Endothelial cell of umbilical vein (primary cell): Measurements from ENCODE around the gene WDR27. TPM values are rescaled to one million over a fixed set of nuclear protein-coding genes. Genes with fewer than 3 reads are reported as not detected.

Experiments used
- BruUV-seq: library from RNA; stranded (reverse); fragments of 400-500 nt; replicated peaks from 2 replicates; lab custom pipeline; 2021; lab: Mats Ljungman, UMichigan
- CTCF ChIA-PET: fragments of 300-600, 350-600 bp; sonication (Branson Sonifier 250); formaldehyde crosslinking; loops from one replicate; lab custom pipeline; 2021; ENCODE audit warnings: antibody characterized with exemption, inconsistent platforms; lab: Charles Lee
- POLR2A ChIA-PET: fragments of 300-600, 350-600 bp; sonication (Branson Sonifier 250); formaldehyde crosslinking; loops from one replicate; lab custom pipeline; 2021; ENCODE audit warnings: antibody characterized with exemption, inconsistent platforms; lab: Charles Lee
- DNase-seq: peaks from one replicate; pipeline ENCODE4 v3.0.0-alpha.2; 2011; ENCODE audit warnings: low read depth, low spot score
- FAIRE-seq: peaks from 2 replicates; lab custom pipeline; 2011; peaks lifted over from hg19 to GRCh38; lab: Jason Lieb, UNC
- H2AFZ ChIP-seq: 2 replicates; pipeline ENCODE4 v1.6.0; 2012; ENCODE audit warnings: low read depth, low read length, control low read depth, inconsistent platforms
- H3K27ac ChIP-seq: 2 replicates; pipeline ENCODE4 v1.5.1; 2011; ENCODE audit warnings: low read depth, mild to moderate bottlenecking, control low read depth, low read length, moderate library complexity; ENCODE audit not compliant: insufficient read depth
- H3K27me3 ChIP-seq, 2 experiments: 2 replicates each; pipeline versions ENCODE4 v1.6.0 to v1.6.1; 2011; ENCODE audit warnings: low read length in 2 of 2, mixed read lengths in 1 of 2; ENCODE audit not compliant: control insufficient read depth in 2 of 2, insufficient read depth in 2 of 2
- H3K36me3 ChIP-seq, 2 experiments: 2 replicates in 1 of 2; 3 replicates in 1 of 2; pipeline ENCODE4 v1.5.1; 2011; ENCODE audit warnings: low read length in 2 of 2, mild to moderate bottlenecking in 1 of 2, moderate library complexity in 1 of 2; ENCODE audit not compliant: control insufficient read depth in 2 of 2, insufficient read depth in 2 of 2; ENCODE audit errors: extremely low read depth in 1 of 2
- H3K4me1 ChIP-seq: 3 replicates; pipeline ENCODE4 v1.5.1; 2011; ENCODE audit warnings: mild to moderate bottlenecking, low read length; ENCODE audit not compliant: control insufficient read depth, insufficient read depth; ENCODE audit errors: extremely low read depth
- H3K4me2 ChIP-seq: 2 replicates; pipeline ENCODE4 v1.6.1; 2011; ENCODE audit warnings: low read length, control low read depth, mixed read lengths; ENCODE audit not compliant: insufficient read depth
- H3K4me3 ChIP-seq, 3 experiments: fragments of 200-600 bp in 1 of 3; sonication (generic), shearing (Covaris generic) in 1 of 3; replicated peaks in 1 of 3; 2 replicates each; pipeline ENCODE4 v1.5.1; 2011 to 2016; ENCODE audit warnings: control low read depth in 3 of 3, low read length in 3 of 3, mild to moderate bottlenecking in 2 of 3, inconsistent platforms in 1 of 3, low read depth in 1 of 3, moderate library complexity in 1 of 3; ENCODE audit not compliant: insufficient read depth in 1 of 3
- H3K79me2 ChIP-seq: 2 replicates; pipeline ENCODE4 v1.6.0; 2012; ENCODE audit warnings: low read length, inconsistent platforms; ENCODE audit not compliant: control insufficient read depth, insufficient read depth
- H3K9ac ChIP-seq: replicated peaks from 2 replicates; pipeline ENCODE3; 2011; ENCODE audit warnings: low read length, control low read depth; ENCODE audit not compliant: insufficient read depth; ENCODE audit errors: extremely low read depth
- H3K9me1 ChIP-seq: replicated peaks from 3 replicates; pipeline ENCODE4 v1.6.0; 2011; ENCODE audit warnings: mild to moderate bottlenecking, low read length; ENCODE audit not compliant: control insufficient read depth, insufficient read depth; ENCODE audit errors: extremely low read depth
- H3K9me3 ChIP-seq: replicated peaks from 2 replicates; pipeline ENCODE4 v1.5.1; 2012; ENCODE audit warnings: low read length, inconsistent platforms; ENCODE audit not compliant: control insufficient read depth, insufficient read depth
- H4K20me1 ChIP-seq: replicated peaks from 2 replicates; pipeline ENCODE3; 2011; ENCODE audit warnings: mild to moderate bottlenecking, low read length; ENCODE audit not compliant: control insufficient read depth, insufficient read depth; ENCODE audit errors: extremely low read depth
- CTCF ChIP-seq, 2 donors: IDR thresholded peaks; 1 replicate in 1 of 2; 2 replicates in 1 of 2; pipeline ENCODE4 v1.5.1; 2011; ENCODE audit warnings: low read length in 2 of 2, mild to moderate bottlenecking in 2 of 2, moderate library complexity in 2 of 2, control low read depth in 1 of 2, inconsistent platforms in 1 of 2, low read depth in 1 of 2; ENCODE audit not compliant: insufficient read depth in 1 of 2; ENCODE audit errors: extremely low read depth in 1 of 2
- EZH2 ChIP-seq: IDR thresholded peaks from 2 replicates; pipeline ENCODE4 v1.6.1; 2012; ENCODE audit warnings: borderline replicate concordance, low read depth, mild to moderate bottlenecking, moderate library complexity, low read length, inconsistent platforms; ENCODE audit not compliant: severe bottlenecking
- FOS ChIP-seq: IDR thresholded peaks from 2 replicates; pipeline ENCODE4 v1.6.1; 2011; ENCODE audit warnings: mild to moderate bottlenecking, low read length, moderate library complexity, borderline replicate concordance; ENCODE audit not compliant: insufficient read depth
- GATA2 ChIP-seq: IDR thresholded peaks from 2 replicates; pipeline ENCODE4 v1.7.0; 2011; ENCODE audit warnings: low read depth, mild to moderate bottlenecking, moderate library complexity, mixed read lengths, low read length; ENCODE audit not compliant: insufficient read length, insufficient read depth
- JUN ChIP-seq: IDR thresholded peaks from 2 replicates; pipeline ENCODE4 v1.6.1; 2011; ENCODE audit warnings: borderline replicate concordance, low read depth; ENCODE audit not compliant: insufficient read length, insufficient read depth
- MAX ChIP-seq: IDR thresholded peaks from 2 replicates; pipeline ENCODE4 v1.6.1; 2011; ENCODE audit not compliant: insufficient read depth, insufficient read length
- MYC ChIP-seq: IDR thresholded peaks from one replicate; pipeline ENCODE4 v1.6.1; 2011; ENCODE audit warnings: mild to moderate bottlenecking, low read depth, low read length
- POLR2A ChIP-seq: IDR thresholded peaks from 2 replicates; pipeline ENCODE4 v1.6.1; 2012; ENCODE audit warnings: low read depth, mild to moderate bottlenecking, control low read depth, low read length
- POLR2AphosphoS5 ChIP-seq: IDR thresholded peaks from 2 replicates; pipeline ENCODE4 v1.6.1; 2012; ENCODE audit warnings: low read depth, mild to moderate bottlenecking, control low read depth, low read length, moderate library complexity; ENCODE audit not compliant: insufficient read depth
- dilution Hi-C: fragments of 300-500 bp; cut with MboI; formaldehyde crosslinking; loops from one replicate; pipeline ENCODE4 v1.15.0; 2019; ENCODE audit warnings: low sequenced_read_pairs; ENCODE audit not compliant: extremely low pct_ligation_motif_present
- intact Hi-C: fragments of 100-400 bp; cut with micrococcal nuclease; formaldehyde crosslinking; loops from one replicate; pipeline ENCODE4 v1.10.0; 2022
- polyA plus RNA-seq, 4 experiments: library from polyadenylated mRNA; depleted of rRNA in 3 of 4; stranded (reverse) in 3 of 4; unstranded in 1 of 4; fragments of >200 nt; gene quantifications; 2 replicates each; pipeline versions ENCODE4 v1.2.1 to v1.2.3, GENCODE V29; 2011 to 2012; ENCODE audit warnings: missing spikeins in 1 of 4
- total RNA-seq: library from RNA; stranded (reverse); gene quantifications from 2 replicates; pipeline ENCODE4 v1.2.3, GENCODE V29; 2021

The WDR27 gene
- total and polyA plus RNA-seq, 2 donors (not counting 3 experiments of a cell fraction or from before 2014, with no cell fraction given): 60.1 to 69.7 TPM

GRCh38 chr6:169691260-169691659 is 10.6 kb downstream of the WDR27 start:
- ChIA-PET POLR2A (no interaction called here), CTCF (no interaction called here)
- BruUV-seq: no TSS peak
- peaks cover 2% of the 10 kb centered on the region for H3K79me2 ChIP-seq
- H3K27ac ChIP-seq: no peak overlapping the region
- H4K20me1 ChIP-seq: no peaks in the 10 kb centered on the region
- no peak overlapping the region for H3K9ac ChIP-seq
- no peak overlapping the region for H2AFZ ChIP-seq
- intact Hi-C loops: no loop called here
- no peaks in the 10 kb centered on the region for H3K4me1 ChIP-seq
- no peaks in the 10 kb centered on the region for H3K9me1 ChIP-seq
- dilution Hi-C loops: no loop called here
- H3K4me2 ChIP-seq: no peak overlapping the region
- no peaks in the 10 kb centered on the region for H3K9me3 ChIP-seq
- TF ChIP-seq MYC (no peak), JUN (no peak), POLR2A (no peak), CTCF (IDR thresholded peaks at IDR 0.05; ENCODE audit: extremely low read depth in 1 of 2, insufficient read depth in 1 of 2, low read depth in 1 of 2, low read length in 2 of 2) (no peak), MAX (no peak), EZH2 (no peak), POLR2AphosphoS5 (no peak), GATA2 (no peak), FOS (no peak)
- H3K27me3 ChIP-seq: no peaks in the 10 kb centered on the region
- peaks cover 0 to 2% of the 10 kb centered on the region in 2 experiments for H3K36me3 ChIP-seq
- H3K4me3 ChIP-seq: no peak overlapping the region
- no peak for DNase-seq
- FAIRE-seq: no peak
